ENCODE measurements around the gene PPP1R36.
"Not testable (repeated sequence)": the region's sequence is repeated elsewhere in the genome, so short reads cannot be mapped to it uniquely, and the experiment has no call there.

PPP1R36 gene

DNA sequence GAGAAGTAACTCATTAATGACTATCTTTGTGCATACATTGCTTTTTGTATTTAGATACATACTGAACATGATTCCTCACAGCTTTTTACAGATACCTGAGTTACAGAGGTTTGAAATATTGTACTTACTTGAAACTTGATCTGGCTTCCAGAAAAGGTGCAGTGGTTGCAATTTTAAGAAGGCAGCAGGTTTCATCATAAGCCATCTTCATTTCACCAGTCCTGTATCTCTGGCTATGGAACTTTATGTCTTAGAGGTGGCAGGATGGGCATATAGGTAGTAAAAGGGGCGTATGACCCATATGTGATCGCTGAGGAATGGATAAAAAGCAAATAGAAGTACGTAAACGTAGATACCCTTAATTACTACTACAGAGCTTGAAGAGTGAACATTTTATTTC, 31.5 kb upstream of the PPP1R36 start:
- no peak for DNase-seq (ENCODE audit: low spot score)

DNA sequence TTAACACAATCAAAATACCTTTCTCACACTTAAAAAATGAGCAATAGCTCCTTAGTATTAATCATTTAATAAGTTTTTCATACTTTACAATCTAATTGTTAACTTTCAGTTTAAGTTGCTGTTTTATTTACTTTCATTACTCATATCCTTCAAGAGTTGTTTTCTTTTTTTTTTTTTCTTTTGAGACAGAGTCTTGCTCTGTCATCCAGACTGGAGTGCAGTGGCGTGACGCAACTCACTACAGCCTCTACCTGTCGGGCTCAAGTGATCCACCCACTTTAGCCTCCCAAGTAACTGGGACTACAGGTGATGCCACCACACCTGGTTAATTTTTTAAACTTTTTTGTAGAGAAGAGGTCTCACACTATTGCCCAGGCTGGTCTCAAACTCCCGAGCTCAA, 29.1 kb upstream of the PPP1R36 start:
- DNase-seq (ENCODE audit: low spot score) = no peak

DNA sequence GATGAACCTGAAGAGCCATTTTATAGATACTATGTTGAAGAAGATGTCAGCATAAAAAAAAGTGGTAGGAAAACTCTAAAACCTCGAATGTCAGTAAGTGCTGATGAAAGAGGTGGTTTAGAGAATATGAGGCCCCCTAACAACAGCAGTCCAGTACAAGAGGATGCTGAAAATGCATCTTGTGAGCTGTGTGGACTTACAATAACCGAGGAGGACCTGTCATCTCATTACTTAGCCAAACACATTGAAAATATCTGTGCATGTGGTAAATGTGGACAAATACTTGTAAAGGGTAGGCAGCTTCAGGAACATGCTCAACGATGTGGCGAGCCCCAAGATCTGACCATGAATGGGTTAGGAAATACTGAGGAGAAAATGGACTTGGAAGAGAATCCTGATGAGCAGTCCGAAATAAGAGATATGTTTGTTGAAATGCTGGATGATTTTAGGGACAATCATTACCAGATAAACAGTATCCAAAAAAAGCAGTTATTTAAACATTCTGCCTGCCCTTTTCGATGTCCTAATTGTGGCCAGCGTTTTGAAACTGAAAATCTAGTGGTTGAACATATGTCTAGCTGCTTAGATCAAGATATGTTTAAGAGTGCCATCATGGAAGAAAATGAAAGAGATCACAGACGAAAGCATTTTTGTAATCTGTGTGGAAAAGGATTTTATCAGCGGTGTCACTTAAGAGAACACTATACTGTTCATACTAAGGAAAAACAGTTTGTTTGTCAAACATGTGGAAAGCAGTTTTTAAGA, 27.0 kb upstream of the PPP1R36 start:
- DNase-seq (ENCODE audit: low spot score) = no peak

DNA sequence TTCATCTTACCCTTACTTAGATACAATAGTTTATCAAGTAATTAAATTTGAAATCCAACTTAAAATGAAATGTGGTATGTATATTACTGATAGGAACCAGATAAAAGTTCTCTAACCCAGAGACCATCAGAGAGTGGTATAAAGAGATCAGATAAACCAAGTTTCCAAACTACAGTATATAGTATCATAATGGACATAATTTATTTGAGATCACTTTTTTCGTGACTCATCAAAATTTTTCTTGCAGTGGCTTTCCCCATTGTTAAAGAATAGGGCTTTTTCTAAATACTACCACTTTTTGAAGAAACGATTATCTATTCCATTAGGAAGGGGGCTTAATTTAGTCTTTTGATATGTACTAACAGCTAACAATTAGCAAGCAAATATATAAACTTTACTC, 24.4 kb upstream of the PPP1R36 start:
- no peak for DNase-seq (ENCODE audit: low spot score)

- no peak for DNase-seq (ENCODE audit: low spot score)
Observed at GRCh38 chr14:64531567-64531966, 18.2 kb upstream of the PPP1R36 start.

GRCh38 chr14:64536488-64537245, 13.1 kb upstream of the PPP1R36 start:
- DNase-seq (ENCODE audit: low spot score) = no peak

GRCh38 chr14:64540208-64541202, 9.3 kb upstream of the PPP1R36 start, which contains the start of gene HSPA2:
Gene HSPA2 (plus strand): TSS chr14:64540741. CDS start chr14:64540850, 109 bp downstream.
- peak; percentile 96 for DNase-seq (ENCODE audit: low spot score)

- DNase-seq (ENCODE audit: low spot score) = no peak
Observed at GRCh38 chr14:64541261-64541971, 8.3 kb upstream of the PPP1R36 start.

- DNase-seq (ENCODE audit: low spot score) = no peak
Observed at GRCh38 chr14:64541972-64542835, 7.6 kb upstream of the PPP1R36 start.

- no peak for DNase-seq (ENCODE audit: low spot score)
Observed at GRCh38 chr14:64542836-64543201, 6.9 kb upstream of the PPP1R36 start.

DNA sequence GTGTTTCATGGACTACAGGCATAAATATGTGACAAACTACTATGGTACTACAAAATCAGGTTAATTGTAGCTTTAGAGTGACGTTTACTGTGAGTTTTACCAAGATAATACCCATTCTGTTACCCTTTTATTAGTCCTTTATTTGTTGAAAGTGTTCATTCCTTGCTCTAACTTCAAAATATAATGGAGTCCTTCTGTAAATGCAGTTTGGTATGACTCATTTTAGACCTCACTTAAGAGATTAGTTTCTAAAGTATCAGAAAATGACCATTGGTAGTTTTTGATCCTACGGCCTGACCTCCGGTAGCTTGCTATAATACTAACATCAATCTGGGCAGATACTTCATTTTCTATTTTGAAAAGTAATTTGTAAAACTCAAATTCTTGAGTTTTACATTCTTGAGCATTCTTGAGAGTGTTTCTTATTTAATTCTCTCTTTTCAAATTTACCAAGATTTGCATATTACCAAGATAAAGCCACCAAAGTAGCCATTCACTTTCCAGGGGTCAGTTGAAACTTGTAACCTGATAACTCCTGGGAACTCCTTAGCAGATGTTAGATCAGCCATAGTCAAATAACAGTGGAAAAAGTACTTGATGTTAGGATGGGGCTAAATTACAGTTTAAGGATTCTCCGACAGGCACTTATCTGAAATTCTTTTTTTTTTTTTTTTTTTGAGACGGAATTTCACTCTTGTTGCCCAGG, 5.0 kb upstream of the PPP1R36 start:
- DNase-seq (ENCODE audit: low spot score) = no peak

- no peak for DNase-seq (ENCODE audit: low spot score)
Observed at GRCh38 chr14:64549016-64549415, 745 bp upstream of the PPP1R36 start.

GRCh38 chr14:64550621-64551333, 1.0 kb downstream of the PPP1R36 start:
- no peak for DNase-seq (ENCODE audit: low spot score)

DNA sequence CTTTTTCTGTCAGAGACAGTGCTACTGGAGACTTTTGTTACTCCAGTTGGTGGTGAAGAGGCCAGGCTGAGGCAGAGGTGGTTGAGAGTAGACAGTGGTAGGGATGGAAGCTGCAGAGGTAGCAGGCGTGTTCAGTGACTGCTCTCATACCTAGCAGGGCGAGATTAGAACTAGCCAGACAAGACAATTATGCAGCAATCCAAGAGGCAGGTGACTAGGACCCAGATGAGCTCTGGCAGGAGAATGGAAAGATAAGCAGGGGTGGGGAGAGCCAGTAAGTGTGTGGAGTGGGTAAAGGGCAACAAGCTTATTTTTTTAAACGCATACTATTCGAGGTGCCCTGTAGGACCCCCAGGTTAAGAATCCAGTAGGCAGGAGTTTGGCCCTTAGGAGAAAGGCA, 4.8 kb downstream of the PPP1R36 start:
- DNase-seq (ENCODE audit: low spot score) = no peak

DNA sequence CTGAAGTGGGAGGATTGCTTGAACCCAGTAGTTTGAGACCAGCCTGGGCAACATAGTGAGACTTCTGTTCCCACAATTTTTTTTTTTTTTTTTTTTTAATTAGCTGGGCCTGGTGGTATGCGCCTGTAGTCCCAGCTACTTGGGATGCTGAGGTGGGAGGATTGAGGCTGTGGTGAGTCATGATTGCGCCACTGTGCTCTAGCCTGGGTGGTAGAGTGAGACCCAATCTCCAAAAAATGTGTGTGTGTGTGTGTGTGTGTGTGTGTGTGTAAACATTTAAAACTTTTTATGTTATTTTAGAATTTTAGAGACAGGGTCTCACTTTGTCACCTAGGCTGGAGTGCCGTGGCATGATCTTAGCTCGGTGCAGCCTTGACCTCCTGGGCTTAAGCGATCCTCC, 6.8 kb downstream of the PPP1R36 start:
- no peak for DNase-seq (ENCODE audit: low spot score)

GRCh38 chr14:64558216-64558615, 8.5 kb downstream of the PPP1R36 start:
- not testable (repeated sequence) for DNase-seq (ENCODE audit: low spot score)

DNA sequence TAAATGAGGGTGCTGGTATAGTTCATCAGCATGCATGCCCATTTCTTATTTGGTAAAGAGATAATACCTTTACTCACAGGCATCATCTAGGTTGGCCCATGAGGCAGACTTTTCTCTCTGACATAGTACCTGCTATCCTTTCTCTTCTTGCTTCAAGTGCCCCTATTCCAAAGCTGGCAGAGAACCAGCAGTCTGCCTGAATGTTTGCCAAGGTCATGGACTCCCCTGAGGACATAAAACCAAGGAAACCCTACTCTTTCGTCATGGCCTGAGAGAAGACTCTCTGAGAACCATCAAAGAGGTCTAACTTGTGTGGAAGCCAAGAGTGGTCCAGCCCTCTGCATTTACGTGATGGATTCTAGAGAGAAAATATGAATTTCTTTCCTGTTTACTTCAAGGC, 11.9 kb downstream of the PPP1R36 start:
- DNase-seq (ENCODE audit: low spot score) = no peak

GRCh38 chr14:64562436-64562835, 12.7 kb downstream of the PPP1R36 start:
- no peak for DNase-seq (ENCODE audit: low spot score)

GRCh38 chr14:64563696-64564095, 13.9 kb downstream of the PPP1R36 start:
- DNase-seq (ENCODE audit: low spot score) = no peak
